Gastroesophageal sphincter (tissue), 4 donors: Measurements from ENCODE around the gene AIMP1. TPM values are rescaled to one million over a fixed set of nuclear protein-coding genes. Genes with fewer than 3 reads are reported as not detected.
"Not testable (repeated sequence)": the region's sequence is repeated elsewhere in the genome, so short reads cannot be mapped to it uniquely, and the experiment has no call there.

Experiments used
- ATAC-seq: fragments of 150-250 bp; one replicate; pipeline ENCODE4 v1.9.1; 2016; ENCODE audit warnings: mild to moderate bottlenecking, moderate library complexity
- H3K27ac ChIP-seq, 4 donors: fragments of 200-600 bp; sonication (generic) in 3 of 4; 1 replicate in 3 of 4; 2 replicates in 1 of 4; pipeline ENCODE4 v1.5.1; 2016 to 2019
- H3K27me3 ChIP-seq: fragments of 200-600 bp; sonication (generic); one replicate; pipeline ENCODE4 v1.5.1; 2019
- H3K36me3 ChIP-seq, 2 donors: fragments of 200-600 bp; sonication (generic); one replicate each; pipeline ENCODE4 v1.5.1; 2019; ENCODE audit warnings: control low read depth in 1 of 2
- H3K4me1 ChIP-seq, 3 donors: fragments of 200-600 bp; sonication (generic); 1 replicate in 2 of 3; 2 replicates in 1 of 3; pipeline ENCODE4 v1.5.1; 2016 to 2019; ENCODE audit warnings: control low read depth in 2 of 3
- H3K4me3 ChIP-seq, 2 donors: fragments of 200-600 bp; sonication (generic); one replicate each; pipeline ENCODE4 v1.5.1; 2019; ENCODE audit warnings: mild to moderate bottlenecking in 1 of 2, moderate library complexity in 1 of 2
- H3K9me3 ChIP-seq, 3 donors: fragments of 200-600 bp; sonication (generic); one replicate each; pipeline ENCODE4 v1.5.1; 2017 to 2019; ENCODE audit warnings: control low read depth in 2 of 3
- CTCF ChIP-seq, 4 experiments: fragments of 200-600 bp in 2 of 4; fragments of 450-650 bp in 2 of 4; sonication (generic) in 1 of 4; IDR thresholded peaks; one replicate each; pipeline ENCODE4 v1.5.1; 2017 to 2019; ENCODE audit warnings: antibody characterized with exemption in 4 of 4, mild to moderate bottlenecking in 2 of 4, moderate library complexity in 2 of 4
- EP300 ChIP-seq: sonication (generic); formaldehyde crosslinking; IDR thresholded peaks from one replicate; pipeline ENCODE4 v1.6.1; 2017; ENCODE audit warnings: antibody characterized with exemption, mild to moderate bottlenecking
- POLR2A ChIP-seq, 2 donors: fragments of 450-650 bp; IDR thresholded peaks; one replicate each; pipeline ENCODE4 v1.6.1; 2017; ENCODE audit warnings: antibody characterized with exemption in 2 of 2, mild to moderate bottlenecking in 2 of 2, moderate library complexity in 1 of 2
- POLR2AphosphoS5 ChIP-seq: sonication (generic); formaldehyde crosslinking; IDR thresholded peaks from one replicate; pipeline ENCODE4 v1.6.1; 2017; ENCODE audit warnings: antibody characterized with exemption
- WGBS, 2 donors: methylation state at CpG; one replicate each; pipeline ENCODE4 v1.1.5; 2018; ENCODE audit warnings: low coverage in 1 of 2; 5-methylcytosine and 5-hydroxymethylcytosine counted together
- total RNA-seq, 4 donors: library from RNA; depleted of rRNA; stranded (reverse); fragments of >200 nt; gene quantifications; one replicate each; pipeline ENCODE4 v1.1.0, GENCODE V29; 2016

Gene AIMP1
- total RNA-seq, 4 donors from 2014 or later = 29.7 to 34.7 (median 33.2) TPM

- no peak for ATAC-seq
- Histone ChIP-seq H3K4me1 (no peaks in the 10 kb centered on the region), H3K27ac (no peak overlapping the region), H3K27me3 (no peaks in the 10 kb centered on the region), H3K36me3 (no peaks in the 10 kb centered on the region), H3K9me3 (no peaks in the 10 kb centered on the region), H3K4me3 (no peak overlapping the region)
- TF ChIP-seq POLR2AphosphoS5 (no peak), EP300 (no peak), POLR2A (IDR thresholded peaks at IDR 0.05) (no peak), CTCF (IDR thresholded peaks at IDR 0.05) (no peak)
Observed at GRCh38 chr4:106380179-106380578, 63.8 kb downstream of the AIMP1 start.

- Histone ChIP-seq H3K4me1 (no peaks in the 10 kb centered on the region), H3K36me3 (no peaks in the 10 kb centered on the region), H3K4me3 (no peak overlapping the region), H3K9me3 (no peaks in the 10 kb centered on the region), H3K27me3 (no peaks in the 10 kb centered on the region), H3K27ac (no peak overlapping the region)
- no peak for TF ChIP-seq POLR2AphosphoS5
- no peak for TF ChIP-seq CTCF (IDR thresholded peaks at IDR 0.05)
- TF ChIP-seq EP300 = no peak
- no peak for TF ChIP-seq POLR2A (IDR thresholded peaks at IDR 0.05)
- 100% methylated on average over 1 of the region's 3 CpGs for WGBS, 2 donors
- ATAC-seq = no peak
Observed at GRCh38 chr4:106384878-106385277, 68.5 kb downstream of the AIMP1 start.

GRCh38 chr4:106385853-106386393, 69.6 kb downstream of the AIMP1 start:
- no peak overlapping the region for H3K4me3 ChIP-seq
- WGBS, 2 donors = no CpG with 5 or more reads among the region's 6 CpGs

GRCh38 chr4:106395582-106395981, 79.2 kb downstream of the AIMP1 start:
- no peaks in the 10 kb centered on the region for H3K27me3 ChIP-seq
- ATAC-seq = no peak
- H3K9me3 ChIP-seq = peaks cover 0 to 39% (median 1%) of the 10 kb centered on the region in 3 donors
- 72 to 79% methylated on average over 2 of the region's 2 CpGs for WGBS, 2 donors
- H3K4me3 ChIP-seq = no peak overlapping the region
- TF ChIP-seq EP300 (no peak), POLR2AphosphoS5 (no peak), CTCF (IDR thresholded peaks at IDR 0.05) (no peak), POLR2A (IDR thresholded peaks at IDR 0.05) (no peak)
- H3K36me3 ChIP-seq = no peaks in the 10 kb centered on the region
- H3K27ac ChIP-seq = no peak overlapping the region
- no peaks in the 10 kb centered on the region for H3K4me1 ChIP-seq

More at GRCh38 chr4:106385853-106386393, 69.6 kb downstream of the AIMP1 start:
- no peak for ATAC-seq
- no peaks in the 10 kb centered on the region for H3K27me3 ChIP-seq
- H3K4me1 ChIP-seq = no peaks in the 10 kb centered on the region
- TF ChIP-seq POLR2A (IDR thresholded peaks at IDR 0.05) (no peak), POLR2AphosphoS5 (no peak)
- H3K9me3 ChIP-seq = no peaks in the 10 kb centered on the region
- no peaks in the 10 kb centered on the region for H3K36me3 ChIP-seq
- no peak overlapping the region for H3K27ac ChIP-seq

- not testable (repeated sequence) for H3K36me3 ChIP-seq, H3K4me1 ChIP-seq, H3K27ac ChIP-seq, ATAC-seq, H3K27me3 ChIP-seq, H3K4me3 ChIP-seq
- 51 to 53% methylated on average over 2 of the region's 4 CpGs for WGBS, 2 donors
- H3K9me3 ChIP-seq = peaks cover 0 to 43% (median 1%) of the 10 kb centered on the region in 3 donors
Observed at GRCh38 chr4:106398898-106399297, 82.5 kb downstream of the AIMP1 start.

Other genes with a start within 250 kb of the AIMP1 start
- gene TBCK, start 341 bp upstream of the AIMP1 start, total RNA-seq = 10 to 100 TPM; 18.9 to 42.0 (median 20.9) TPM
- gene GIMD1, start 52.2 kb downstream of the AIMP1 start, total RNA-seq = not detected